IMR-90 (cell line): ENCODE data around the gene EIF3L. TPM values are rescaled to one million over a fixed set of nuclear protein-coding genes. Genes with fewer than 3 reads are reported as not detected.

Experiments
- ATAC-seq: fragments of 200-7000 bp; cut with Tn5 transposase; 2 replicates; pipeline ENCODE4 v1.9.1; 2020; ENCODE audit warnings: low read depth, mild to moderate bottlenecking, moderate library complexity
- BruUV-seq: library from RNA; stranded (reverse); fragments of 400-500 nt; replicated peaks from 2 replicates; lab custom pipeline; 2021; lab: Mats Ljungman, UMichigan
- CTCF ChIA-PET: fragments of 300-600 bp; formaldehyde crosslinking; extraction: SDS; loops from one replicate; lab custom pipeline; 2021; ENCODE audit warnings: antibody characterized with exemption; lab: Yijun Ruan, JAX
- POLR2A ChIA-PET: fragments of 300-600 bp; sonication (Branson Sonifier 250); formaldehyde crosslinking; loops from one replicate; lab custom pipeline; 2022; ENCODE audit warnings: antibody characterized with exemption; ENCODE audit not compliant: unreplicated experiment; lab: Charles Lee
- DNase-seq: peaks from one replicate; pipeline ENCODE4 v3.0.0; 2013
- H2AFZ ChIP-seq: replicated peaks from 2 replicates; pipeline ENCODE3; 2013; ENCODE audit warnings: low read length, mild to moderate bottlenecking; ENCODE audit not compliant: poor library complexity
- H2AK5ac ChIP-seq: 2 replicates; pipeline ENCODE4 v1.6.1; 2013; ENCODE audit warnings: low read depth, low read length, inconsistent platforms
- H2AK9ac ChIP-seq: replicated peaks from 2 replicates; pipeline ENCODE3; 2013; ENCODE audit warnings: mild to moderate bottlenecking, low read depth, low read length, moderate library complexity; ENCODE audit not compliant: poor library complexity
- H2BK120ac ChIP-seq: 2 replicates; pipeline ENCODE4 v1.6.1; 2013; ENCODE audit warnings: low read depth, low read length, inconsistent platforms
- H2BK15ac ChIP-seq: 3 replicates; pipeline ENCODE4 v1.6.1; 2013; ENCODE audit warnings: low read depth, low read length, inconsistent platforms
- H2BK20ac ChIP-seq: 2 replicates; pipeline ENCODE4 v1.6.1; 2013; ENCODE audit warnings: low read depth, mild to moderate bottlenecking, inconsistent platforms, low read length, moderate library complexity
- H2BK5ac ChIP-seq: 2 replicates; pipeline ENCODE4 v1.6.1; 2013; ENCODE audit warnings: mild to moderate bottlenecking, low read depth, low read length, inconsistent platforms; ENCODE audit not compliant: poor library complexity, severe bottlenecking
- H3K14ac ChIP-seq: replicated peaks from 2 replicates; pipeline ENCODE4 v1.6.1; 2013; ENCODE audit warnings: low read depth, low read length, inconsistent platforms
- H3K18ac ChIP-seq: 2 replicates; pipeline ENCODE4 v1.6.1; 2013; ENCODE audit warnings: low read depth, low read length, control low read depth
- H3K23ac ChIP-seq: 2 replicates; pipeline ENCODE4 v1.6.1; 2013; ENCODE audit warnings: low read depth, low read length, inconsistent platforms
- H3K27ac ChIP-seq: 2 replicates; pipeline ENCODE4 v1.5.1; 2013; ENCODE audit warnings: mild to moderate bottlenecking, control low read depth, low read length; ENCODE audit not compliant: insufficient read depth
- H3K27me3 ChIP-seq: 2 replicates; pipeline ENCODE4 v1.6.1; 2013; ENCODE audit warnings: low read length; ENCODE audit not compliant: control insufficient read depth, insufficient read depth
- H3K36me3 ChIP-seq: 2 replicates; pipeline ENCODE4 v1.6.1; 2013; ENCODE audit warnings: low read length, mixed read lengths; ENCODE audit not compliant: control insufficient read depth, insufficient read depth
- H3K4ac ChIP-seq: 2 replicates; pipeline ENCODE4 v1.6.1; 2013; ENCODE audit warnings: low read depth, low read length, inconsistent platforms
- H3K4me1 ChIP-seq: 2 replicates; pipeline ENCODE4 v1.6.1; 2013; ENCODE audit warnings: low read length, mixed read lengths; ENCODE audit not compliant: control insufficient read depth, insufficient read depth
- H3K4me2 ChIP-seq: 2 replicates; pipeline ENCODE4 v1.6.1; 2013; ENCODE audit warnings: low read depth, mild to moderate bottlenecking, control low read depth, low read length, moderate library complexity
- H3K4me3 ChIP-seq: 2 replicates; pipeline ENCODE4 v1.5.1; 2013; ENCODE audit warnings: low read depth, mild to moderate bottlenecking, control low read depth, low read length, moderate library complexity; ENCODE audit not compliant: insufficient read depth
- H3K56ac ChIP-seq: 2 replicates; pipeline ENCODE4 v1.6.1; 2013; ENCODE audit warnings: low read length, inconsistent platforms; ENCODE audit not compliant: insufficient read depth; ENCODE audit errors: extremely low read depth
- H3K79me1 ChIP-seq, 2 experiments: 2 replicates each; pipeline ENCODE4 v1.6.1; 2013; ENCODE audit warnings: low read length in 2 of 2, inconsistent platforms in 1 of 2, low read depth in 1 of 2
- H3K9ac ChIP-seq: 2 replicates; pipeline ENCODE4 v1.6.1; 2013; ENCODE audit warnings: low read depth, low read length, control low read depth
- H3K9me1 ChIP-seq: 2 replicates; pipeline ENCODE4 v1.6.1; 2013; ENCODE audit warnings: low read length, inconsistent platforms; ENCODE audit not compliant: insufficient read depth
- H3K9me3 ChIP-seq: 2 replicates; pipeline ENCODE4 v1.6.1; 2013; ENCODE audit warnings: low read length; ENCODE audit not compliant: control insufficient read depth, insufficient read depth
- H4K20me1 ChIP-seq: 2 replicates; pipeline ENCODE4 v1.6.1; 2013; ENCODE audit warnings: low read length, inconsistent platforms; ENCODE audit not compliant: insufficient read depth
- H4K5ac ChIP-seq: 2 replicates; pipeline ENCODE4 v1.6.1; 2013; ENCODE audit warnings: mild to moderate bottlenecking, low read depth, low read length, control low read depth
- H4K8ac ChIP-seq, 2 experiments: 2 replicates each; pipeline ENCODE4 v1.6.1; 2013; ENCODE audit warnings: low read depth in 2 of 2, low read length in 2 of 2, control low read depth in 1 of 2, inconsistent platforms in 1 of 2
- H4K91ac ChIP-seq: 2 replicates; pipeline ENCODE4 v1.6.1; 2013; ENCODE audit warnings: low read depth, low read length, inconsistent platforms; ENCODE audit not compliant: insufficient read depth
- BHLHE40 ChIP-seq: fragments of 150-350 bp; IDR thresholded peaks from 2 replicates; pipeline ENCODE4 v1.6.1; 2016; ENCODE audit warnings: mild to moderate bottlenecking, low read depth, low read length
- CEBPB ChIP-seq: IDR thresholded peaks from 2 replicates; pipeline ENCODE4 v1.6.1; 2012; ENCODE audit warnings: low read depth, low read length, improper control_type of control experiment
- CHD1 ChIP-seq: IDR thresholded peaks from 2 replicates; pipeline ENCODE4 v1.6.1; 2012; ENCODE audit warnings: low read depth, low read length, improper control_type of control experiment
- FOS ChIP-seq: fragments of 150-350 bp; IDR thresholded peaks from 2 replicates; pipeline ENCODE4 v1.6.1; 2016; ENCODE audit warnings: low read depth, low read length
- MAFK ChIP-seq: IDR thresholded peaks from 2 replicates; pipeline ENCODE4 v1.6.1; 2012; ENCODE audit warnings: low read depth, low read length, improper control_type of control experiment
- MAZ ChIP-seq: IDR thresholded peaks from 2 replicates; pipeline ENCODE4 v1.6.1; 2012; ENCODE audit warnings: low read depth, mild to moderate bottlenecking, low read length, improper control_type of control experiment, moderate library complexity, borderline replicate concordance
- MXI1 ChIP-seq: IDR thresholded peaks from 2 replicates; pipeline ENCODE4 v1.6.1; 2012; ENCODE audit warnings: low read depth, mild to moderate bottlenecking, low read length, moderate library complexity, borderline replicate concordance
- POLR2A ChIP-seq: IDR thresholded peaks from 2 replicates; pipeline ENCODE4 v1.6.1; 2012; ENCODE audit warnings: mild to moderate bottlenecking, low read depth, low read length
- RAD21 ChIP-seq: IDR thresholded peaks from 2 replicates; pipeline ENCODE4 v1.6.1; 2012; ENCODE audit warnings: low read length, improper control_type of control experiment
- RFX5 ChIP-seq: IDR thresholded peaks from 2 replicates; pipeline ENCODE4 v1.8.0; 2012; ENCODE audit warnings: low read depth, mild to moderate bottlenecking, low read length, moderate library complexity
- SMC3 ChIP-seq: fragments of 150-350 bp; IDR thresholded peaks from 2 replicates; pipeline ENCODE4 v1.6.1; 2016; ENCODE audit warnings: low read depth, mild to moderate bottlenecking, antibody characterized with exemption, low read length, moderate library complexity
- WGBS, 2 experiments: methylation state at CpG; one replicate each; pipeline versions ENCODE4 v1.1.5 to v1.1.7; 2013; ENCODE audit warnings: missing lambda C conversion rate in 2 of 2; ENCODE audit not compliant: insufficient read length in 1 of 2; ENCODE audit errors: extremely low coverage in 2 of 2; 5-methylcytosine and 5-hydroxymethylcytosine counted together
- dilution Hi-C: fragments of 300-500 bp; cut with HindIII; formaldehyde crosslinking; loops from one replicate; pipeline ENCODE4 v1.14.3; 2018; ENCODE audit warnings: low sequenced_read_pairs; ENCODE audit not compliant: unreplicated experiment
- in situ Hi-C: fragments of 300-500 bp; cut with MboI; formaldehyde crosslinking; loops from 3 replicates; pipeline ENCODE4 v1.14.3; 2019; ENCODE audit warnings: low sequenced_read_pairs, inconsistent platforms, mixed read lengths
- intact Hi-C: fragments of 100-400 bp; cut with micrococcal nuclease; formaldehyde crosslinking; loops from 2 replicates; pipeline ENCODE4 v1.10.0; 2022
- polyA plus RNA-seq, 3 experiments: library from polyadenylated mRNA; depleted of rRNA; stranded (reverse); fragments of >200 nt; gene quantifications; 2 replicates each; pipeline ENCODE4 v1.2.3, GENCODE V29; 2012; ENCODE audit warnings: low replicate concordance in 1 of 3
- total RNA-seq: library from RNA; depleted of rRNA; stranded (reverse); fragments of >200 nt; gene quantifications from 2 replicates; pipeline ENCODE4 v1.2.3, GENCODE V29; 2012
- TF ChIP-seq, protein P1 (sequence below): fragments of 150-350 bp; IDR thresholded peaks from 2 replicates; pipeline ENCODE4 v1.6.1; 2016; ENCODE audit warnings: low read depth, mild to moderate bottlenecking, low read length, moderate library complexity, borderline replicate concordance
- TF ChIP-seq, protein P2 (sequence below): conservative IDR thresholded peaks from 2 replicates; pipeline ENCODE4 v1.5.1; 2012; ENCODE audit warnings: mild to moderate bottlenecking, low read depth, low read length, improper control_type of control experiment

EIF3L gene
- total and polyA plus RNA-seq, 2 of the 4 experiments (the other 2 are of a cell fraction), result 391 to 593 TPM

DNA sequence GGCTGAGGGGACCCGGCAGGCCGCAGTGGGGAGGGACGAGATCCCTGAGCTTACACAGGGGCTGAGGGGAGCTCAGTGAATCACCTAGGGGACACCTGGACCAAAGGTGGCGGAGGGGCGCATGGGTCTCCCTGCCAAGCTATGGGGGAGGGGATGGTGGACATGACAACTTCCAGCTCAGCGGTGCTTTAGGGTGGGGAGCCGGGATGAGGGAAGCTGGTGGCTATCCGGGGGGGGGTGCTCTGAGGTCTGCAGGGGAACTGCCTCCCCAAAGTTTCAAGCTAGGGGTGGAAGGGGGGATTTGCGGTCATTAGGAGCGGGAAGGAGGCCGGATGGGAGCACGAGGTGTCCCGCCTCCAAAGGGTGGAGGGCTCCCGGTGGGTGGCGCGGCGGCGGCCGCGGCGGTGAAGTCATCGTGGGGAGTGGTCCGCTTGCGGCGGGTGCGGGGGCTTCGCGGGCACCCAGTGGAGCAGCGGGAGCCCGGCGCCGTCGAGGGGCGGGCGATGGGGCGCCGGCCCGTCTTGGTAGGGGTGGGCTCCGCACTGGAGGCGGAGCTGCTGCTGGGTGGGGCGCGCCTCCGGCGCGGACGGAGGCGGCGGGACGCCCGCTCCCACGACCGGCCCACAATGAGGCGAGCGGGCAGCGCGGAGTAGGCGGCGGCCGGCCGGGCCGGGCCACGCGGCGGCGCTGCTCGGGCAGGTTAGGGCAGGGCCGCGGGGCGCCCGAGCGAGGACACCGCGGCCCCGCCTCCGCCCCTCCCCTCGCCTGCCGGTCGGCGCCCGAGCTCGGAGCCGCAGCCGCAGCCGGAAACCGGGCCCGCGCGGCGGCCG lies 56.5 kb downstream of the EIF3L start, which contains the start of gene MICALL1:
MICALL1 (plus strand) TSS at position 764 of the 830 bp plus-strand sequence. CDS start 126 bp downstream, outside the sequence.
- Histone ChIP-seq H2BK20ac (peak within 1 kb of the TSS; percentile 89), H2AK9ac (peak within 1 kb of the TSS; percentile 97), H4K91ac (peak within 1 kb of the TSS; percentile 93), H3K4ac (peak within 1 kb of the TSS; percentile 96), H4K5ac (peak within 1 kb of the TSS; percentile 52), H4K20me1 (peaks cover 29% of the 10 kb centered on the region), H2AK5ac (peak within 1 kb of the TSS; percentile 96), H3K4me3 (peak within 1 kb of the TSS; percentile 97), H4K8ac (peak within 1 kb of the TSS; percentile 80 to 93), H3K4me2 (peak within 1 kb of the TSS; percentile 85), H3K36me3 (no peaks in the 10 kb centered on the region), H3K18ac (peak within 1 kb of the TSS; percentile 40), H2AFZ (peak within 1 kb of the TSS; percentile 95), H3K27ac (peak within 1 kb of the TSS; percentile 87), H3K4me1 (peaks cover 24% of the 10 kb centered on the region), H3K56ac (peak within 1 kb of the TSS; percentile 41), H3K9me3 (no peaks in the 10 kb centered on the region), H3K27me3 (no peaks in the 10 kb centered on the region), H3K23ac (peak within 1 kb of the TSS; percentile 75), H3K9ac (peak within 1 kb of the TSS; percentile 75), H3K9me1 (peaks cover 30% of the 10 kb centered on the region), H2BK5ac (peak within 1 kb of the TSS; percentile 94), H2BK15ac (peak within 1 kb of the TSS; percentile 88; the same call in 1 of the 3 replicates), H2BK120ac (peak within 1 kb of the TSS; percentile 90), H3K79me1 (peaks cover 14 to 38% of the 10 kb centered on the region in 2 experiments), H3K14ac (peak within 1 kb of the TSS; percentile 86)
- no TSS peak for BruUV-seq
- ChIA-PET POLR2A (interaction anchor here (0.6 to 0.7 kb wide), 2 partner anchors 22 to 85 kb away, joined by 3 to 8 read pairs; no protein-coding TSS in a partner anchor), CTCF (interaction anchor here (1.1 to 1.3 kb wide), 3 partner anchors 26 to 87 kb away, joined by 3 to 6 read pairs (median 4); no protein-coding TSS in a partner anchor)
- ATAC-seq (peak; percentile 84), DNase-seq (peak; percentile 67)
- WGBS, 2 experiments, result 1% methylated on average over 37 of the region's 90 CpGs; no CpG with 5 or more reads in 1 of the 2 experiments
- dilution Hi-C loops (no loop called here), intact Hi-C loops (loop anchor here (1.0 kb wide), 1 partner anchor 29 kb away; no protein-coding TSS in a partner anchor), in situ Hi-C loops (no loop called here)
- TF ChIP-seq, protein P1, sequence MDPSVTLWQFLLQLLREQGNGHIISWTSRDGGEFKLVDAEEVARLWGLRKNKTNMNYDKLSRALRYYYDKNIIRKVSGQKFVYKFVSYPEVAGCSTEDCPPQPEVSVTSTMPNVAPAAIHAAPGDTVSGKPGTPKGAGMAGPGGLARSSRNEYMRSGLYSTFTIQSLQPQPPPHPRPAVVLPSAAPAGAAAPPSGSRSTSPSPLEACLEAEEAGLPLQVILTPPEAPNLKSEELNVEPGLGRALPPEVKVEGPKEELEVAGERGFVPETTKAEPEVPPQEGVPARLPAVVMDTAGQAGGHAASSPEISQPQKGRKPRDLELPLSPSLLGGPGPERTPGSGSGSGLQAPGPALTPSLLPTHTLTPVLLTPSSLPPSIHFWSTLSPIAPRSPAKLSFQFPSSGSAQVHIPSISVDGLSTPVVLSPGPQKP, result no peak
- no peak for TF ChIP-seq CHD1
- no peak for TF ChIP-seq CEBPB
- TF ChIP-seq MAFK, result no peak
- peak; percentile 68; the same call in 1 of the 2 replicates for TF ChIP-seq MAZ
- TF ChIP-seq RFX5, result no peak
- TF ChIP-seq POLR2A, result peak; percentile 73; the same call in 1 of the 2 replicates
- TF ChIP-seq RAD21, result no peak
- no peak for TF ChIP-seq FOS
- TF ChIP-seq BHLHE40, result no peak
- TF ChIP-seq MXI1, result peak; percentile 82
- TF ChIP-seq, protein P2, sequence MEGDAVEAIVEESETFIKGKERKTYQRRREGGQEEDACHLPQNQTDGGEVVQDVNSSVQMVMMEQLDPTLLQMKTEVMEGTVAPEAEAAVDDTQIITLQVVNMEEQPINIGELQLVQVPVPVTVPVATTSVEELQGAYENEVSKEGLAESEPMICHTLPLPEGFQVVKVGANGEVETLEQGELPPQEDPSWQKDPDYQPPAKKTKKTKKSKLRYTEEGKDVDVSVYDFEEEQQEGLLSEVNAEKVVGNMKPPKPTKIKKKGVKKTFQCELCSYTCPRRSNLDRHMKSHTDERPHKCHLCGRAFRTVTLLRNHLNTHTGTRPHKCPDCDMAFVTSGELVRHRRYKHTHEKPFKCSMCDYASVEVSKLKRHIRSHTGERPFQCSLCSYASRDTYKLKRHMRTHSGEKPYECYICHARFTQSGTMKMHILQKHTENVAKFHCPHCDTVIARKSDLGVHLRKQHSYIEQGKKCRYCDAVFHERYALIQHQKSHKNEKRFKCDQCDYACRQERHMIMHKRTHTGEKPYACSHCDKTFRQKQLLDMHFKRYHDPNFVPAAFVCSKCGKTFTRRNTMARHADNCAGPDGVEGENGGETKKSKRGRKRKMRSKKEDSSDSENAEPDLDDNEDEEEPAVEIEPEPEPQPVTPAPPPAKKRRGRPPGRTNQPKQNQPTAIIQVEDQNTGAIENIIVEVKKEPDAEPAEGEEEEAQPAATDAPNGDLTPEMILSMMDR, result peak; percentile 46
- TF ChIP-seq SMC3, result no peak
